Right lobe of liver (tissue), 6 donors: Measurements from ENCODE around the gene TADA2A. TPM values are rescaled to one million over a fixed set of nuclear protein-coding genes. Genes with fewer than 3 reads are reported as not detected.

Experiments used
- ATAC-seq, 4 donors: fragments of 200-7000 bp; cut with Tn5 transposase; one replicate each; pipeline ENCODE4 v1.9.1; 2020; ENCODE audit warnings: mild to moderate bottlenecking in 4 of 4, moderate library complexity in 4 of 4
- DNase-seq, 3 donors: peaks; one replicate each; pipeline ENCODE4 v3.0.0-alpha.2; 2020
- H3K27ac ChIP-seq, 3 donors: fragments of 200-600 bp; one replicate each; pipeline ENCODE4 v1.8.0; 2022
- H3K27me3 ChIP-seq, 2 donors: fragments of 200-600 bp; one replicate each; pipeline ENCODE4 v1.8.0; 2022
- H3K36me3 ChIP-seq, 4 donors: fragments of 200-600 bp; sonication (generic) in 1 of 4; one replicate each; pipeline versions ENCODE4 v1.5.1 to v1.8.0; 2017 to 2022; ENCODE audit warnings: control low read depth in 1 of 4
- H3K4me1 ChIP-seq, 4 donors: fragments of 200-600 bp; sonication (generic) in 1 of 4; one replicate each; pipeline versions ENCODE4 v1.5.1 to v1.8.0; 2017 to 2022; ENCODE audit warnings: control low read depth in 1 of 4
- H3K4me3 ChIP-seq, 3 donors: fragments of 200-600 bp; one replicate each; pipeline ENCODE4 v1.8.0; 2022
- H3K9me3 ChIP-seq, 4 donors: fragments of 200-600 bp; sonication (generic) in 1 of 4; one replicate each; pipeline versions ENCODE4 v1.5.1 to v1.8.0; 2017 to 2022; ENCODE audit warnings: control low read depth in 1 of 4
- POLR2A ChIP-seq: fragments of 450-650 bp; IDR thresholded peaks from one replicate; pipeline ENCODE4 v1.6.1; 2017; ENCODE audit warnings: antibody characterized with exemption, mild to moderate bottlenecking
- WGBS: methylation state at CpG from one replicate; pipeline ENCODE4 v1.1.6; 2018; ENCODE audit warnings: low coverage, low lambda C conversion rate; ENCODE audit not compliant: insufficient coverage; ENCODE audit errors: missing lambda C conversion rate; 5-methylcytosine and 5-hydroxymethylcytosine counted together
- intact Hi-C, 2 donors: fragments of 100-400 bp; cut with DNase I; formaldehyde crosslinking; loops; one replicate each; pipeline versions ENCODE4 v1.11.2 to v1.14.1; 2022
- total RNA-seq, 6 experiments: library from RNA; depleted of rRNA in 2 of 6; stranded (reverse); fragments of >200 nt in 2 of 6; fragmentation: NEBNext Ultra II Directional in 3 of 6; extraction: Animal tissue kit (Norgen Biotek cat#: 25700) in 3 of 6; gene quantifications; one replicate each; pipeline versions ENCODE4 v1.1.0 to v1.2.4, GENCODE V29; 2016 to 2023
- TF ChIP-seq, protein P1 (sequence below), 4 donors: fragments of 200-600 bp in 3 of 4; fragments of 450-650 bp in 1 of 4; IDR thresholded peaks; one replicate each; pipeline versions ENCODE4 v1.5.1 to v1.8.0; 2016 to 2022; ENCODE audit warnings: antibody characterized with exemption in 4 of 4, mild to moderate bottlenecking in 2 of 4
- donor health status: DM: no; HTN: yes; CAD: no.
- donor health status: DM: no; HTN: no; CAD: no.
- donor health status: DM: no; HTN: no; CAD: no.
- donor health status: DM: no; HTN: yes; CAD: no.
- donor health status: DM: no; HTN: yes; CAD: no.

TADA2A gene
- total RNA-seq, 6 experiments from 2014 or later: 5.2 to 9.6 (median 7.4) TPM

DNA sequence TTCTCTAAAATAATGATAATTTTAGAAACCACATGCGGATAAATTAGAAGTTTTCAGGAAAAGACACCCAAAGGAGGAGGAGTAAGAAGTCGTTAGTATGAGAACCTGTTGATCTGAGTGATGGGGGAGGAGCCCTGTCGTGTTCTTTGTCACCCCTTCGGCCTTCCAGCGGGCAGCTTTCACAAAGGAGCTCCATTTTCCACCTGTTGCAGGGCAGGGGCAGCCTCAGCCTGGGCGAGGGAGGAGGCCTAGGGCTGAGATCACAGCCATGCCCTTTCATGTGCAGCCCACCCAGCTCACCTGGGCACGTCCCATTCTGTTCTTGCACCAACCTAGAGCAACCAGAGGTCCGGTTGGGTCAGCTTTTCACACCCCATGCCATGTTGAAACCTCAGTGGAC lies 88.3 kb downstream of the TADA2A start:
- H3K27ac ChIP-seq: peak overlapping the region in 1 of 3 donors; percentile 11
- H3K9me3 ChIP-seq: no peaks in the 10 kb centered on the region
- peaks cover 0 to 35% (median 10%) of the 10 kb centered on the region in 4 donors for H3K4me1 ChIP-seq
- no peaks in the 10 kb centered on the region for H3K27me3 ChIP-seq
- 76% methylated on average over 5 of the region's 8 CpGs for WGBS
- ATAC-seq: no peak
- TF ChIP-seq, protein P1, sequence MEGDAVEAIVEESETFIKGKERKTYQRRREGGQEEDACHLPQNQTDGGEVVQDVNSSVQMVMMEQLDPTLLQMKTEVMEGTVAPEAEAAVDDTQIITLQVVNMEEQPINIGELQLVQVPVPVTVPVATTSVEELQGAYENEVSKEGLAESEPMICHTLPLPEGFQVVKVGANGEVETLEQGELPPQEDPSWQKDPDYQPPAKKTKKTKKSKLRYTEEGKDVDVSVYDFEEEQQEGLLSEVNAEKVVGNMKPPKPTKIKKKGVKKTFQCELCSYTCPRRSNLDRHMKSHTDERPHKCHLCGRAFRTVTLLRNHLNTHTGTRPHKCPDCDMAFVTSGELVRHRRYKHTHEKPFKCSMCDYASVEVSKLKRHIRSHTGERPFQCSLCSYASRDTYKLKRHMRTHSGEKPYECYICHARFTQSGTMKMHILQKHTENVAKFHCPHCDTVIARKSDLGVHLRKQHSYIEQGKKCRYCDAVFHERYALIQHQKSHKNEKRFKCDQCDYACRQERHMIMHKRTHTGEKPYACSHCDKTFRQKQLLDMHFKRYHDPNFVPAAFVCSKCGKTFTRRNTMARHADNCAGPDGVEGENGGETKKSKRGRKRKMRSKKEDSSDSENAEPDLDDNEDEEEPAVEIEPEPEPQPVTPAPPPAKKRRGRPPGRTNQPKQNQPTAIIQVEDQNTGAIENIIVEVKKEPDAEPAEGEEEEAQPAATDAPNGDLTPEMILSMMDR (IDR thresholded peaks at IDR 0.05): no peak
- no peak for TF ChIP-seq POLR2A
- intact Hi-C loops: no loop called here
- no peaks in the 10 kb centered on the region for H3K36me3 ChIP-seq
- H3K4me3 ChIP-seq: no peak overlapping the region
- DNase-seq: no peak

DNA sequence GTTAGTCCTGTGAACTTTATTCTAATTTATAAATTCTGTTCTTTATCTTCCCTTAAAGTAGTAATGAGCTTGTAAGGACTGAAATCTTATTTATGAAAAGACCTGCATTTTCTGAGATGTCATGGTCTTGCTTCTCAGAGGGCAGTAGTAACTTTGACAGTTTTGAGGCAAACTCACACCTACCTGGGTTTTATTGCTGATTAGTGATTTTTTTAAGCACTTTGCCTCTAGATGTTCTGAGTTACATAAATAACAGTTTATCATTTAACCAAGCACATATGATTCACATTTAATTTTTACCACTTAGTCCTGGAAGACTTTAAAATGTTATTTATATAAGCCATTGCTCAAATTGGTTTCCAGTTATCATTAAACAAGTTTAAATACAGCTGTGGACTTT lies 93.7 kb downstream of the TADA2A start:
- intact Hi-C loops: no loop called here
- Histone ChIP-seq H3K9me3 (no peaks in the 10 kb centered on the region), H3K27me3 (no peaks in the 10 kb centered on the region), H3K27ac (peak overlapping the region in 2 of 3 donors; percentile 44 to 71), H3K36me3 (no peaks in the 10 kb centered on the region), H3K4me1 (peaks cover 0 to 30% (median 15%) of the 10 kb centered on the region in 4 donors), H3K4me3 (no peak overlapping the region)
- TF ChIP-seq POLR2A: no peak
- TF ChIP-seq, protein P1 (IDR thresholded peaks at IDR 0.05): no peak
- DNase-seq (no peak), ATAC-seq (no peak)

DNA sequence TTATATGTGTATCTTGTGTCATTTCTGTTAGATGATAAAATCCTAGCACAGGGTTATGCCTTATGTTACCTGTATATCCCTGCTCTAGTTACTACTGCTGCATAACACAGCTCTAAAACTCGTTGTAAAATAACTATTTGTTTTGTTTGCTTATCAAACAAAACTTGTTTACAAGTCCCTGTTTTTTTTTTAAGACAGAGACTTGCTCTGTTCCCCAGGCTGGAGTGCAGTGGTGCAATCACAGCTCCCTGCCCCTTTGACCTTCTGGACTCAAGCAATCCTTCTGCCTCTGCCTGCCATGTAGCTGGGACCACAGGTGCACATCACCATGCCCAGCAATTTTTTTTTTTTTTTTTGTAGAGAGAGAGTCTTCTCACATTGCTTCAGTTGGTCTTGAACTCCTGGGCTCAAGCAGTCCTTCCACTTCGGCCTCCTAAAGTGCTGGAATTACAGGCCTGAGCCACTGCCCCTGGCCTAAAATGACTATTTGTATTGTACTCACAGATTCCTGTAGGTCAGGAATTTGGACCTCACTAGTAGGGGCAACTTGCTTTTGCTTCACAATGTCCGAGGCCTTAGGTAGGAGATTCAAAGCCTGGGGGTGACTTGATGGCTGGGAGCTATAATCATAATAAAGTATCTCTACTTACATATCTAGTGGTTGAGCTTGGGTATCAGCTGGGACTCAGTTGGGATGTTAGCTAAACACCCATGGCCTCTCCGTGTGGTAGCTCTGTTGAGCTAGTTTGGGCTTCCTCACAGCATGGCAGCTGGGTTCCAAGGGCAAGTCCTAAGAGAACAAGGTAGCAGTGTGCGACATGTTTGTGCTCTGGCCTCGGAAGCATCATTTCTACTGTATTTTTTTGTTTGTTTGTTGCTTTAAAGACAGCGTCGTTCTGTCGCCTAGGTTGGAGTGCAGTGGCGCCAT lies 95.6 kb downstream of the TADA2A start:
- WGBS: 55% methylated on average over 5 of the region's 10 CpGs
- peak overlapping the region in 1 of 3 donors; percentile 20 for H3K4me3 ChIP-seq
- DNase-seq (peak; percentile 67 to 87 (median 87)), ATAC-seq (peak; percentile 85 to 90 (median 88))
- no peaks in the 10 kb centered on the region for H3K9me3 ChIP-seq
- H3K4me1 ChIP-seq: peaks cover 0 to 37% (median 15%) of the 10 kb centered on the region in 4 donors
- intact Hi-C loops: no loop called here
- no peaks in the 10 kb centered on the region for H3K27me3 ChIP-seq
- H3K36me3 ChIP-seq: no peaks in the 10 kb centered on the region
- TF ChIP-seq, protein P1 (IDR thresholded peaks at IDR 0.05): no peak
- TF ChIP-seq POLR2A: no peak
- H3K27ac ChIP-seq: peak overlapping the region in 2 of 3 donors; percentile 71 to 79

- DNase-seq: no peak
- intact Hi-C loops: no loop called here
- no peaks in the 10 kb centered on the region for H3K36me3 ChIP-seq
- no peak overlapping the region for H3K4me3 ChIP-seq
- H3K27me3 ChIP-seq: no peaks in the 10 kb centered on the region
- H3K4me1 ChIP-seq: peaks cover 0 to 42% (median 19%) of the 10 kb centered on the region in 4 donors
- WGBS: 95% methylated on average over 6 of the region's 6 CpGs
- H3K27ac ChIP-seq: no peak overlapping the region
- TF ChIP-seq POLR2A: no peak
- TF ChIP-seq, protein P1 (IDR thresholded peaks at IDR 0.05): no peak
- no peak for ATAC-seq
- H3K9me3 ChIP-seq: no peaks in the 10 kb centered on the region
Measured at GRCh38 chr17:37503148-37503547, 96.5 kb downstream of the TADA2A start.
